ENCODE results near the gene FASTK. TPM values are rescaled to one million over a fixed set of nuclear protein-coding genes. Genes with fewer than 3 reads are reported as not detected.

Gene FASTK
- total and polyA plus RNA-seq, 2 experiments from 2014 or later, result 109 to 145 TPM

DNA sequence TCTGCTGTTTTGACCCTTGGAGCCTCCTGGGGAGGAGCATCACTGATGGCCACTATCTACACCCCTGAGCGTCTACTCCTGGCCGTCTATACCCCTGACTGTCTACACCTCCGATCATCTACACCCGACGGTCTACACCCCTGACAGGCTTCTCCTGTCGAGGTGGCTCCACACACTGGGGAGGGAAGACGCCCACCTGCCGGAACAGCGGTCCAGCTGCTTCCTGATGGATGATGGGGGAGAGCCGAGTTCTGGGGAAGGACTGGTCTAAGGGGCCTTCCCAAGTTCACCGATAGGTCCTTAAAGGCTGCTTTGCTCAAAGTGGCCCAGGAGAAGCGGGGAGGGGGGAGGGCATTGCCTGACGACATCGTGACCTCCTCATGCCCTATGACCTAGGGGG lies 47.5 kb upstream of the FASTK start:
- Histone ChIP-seq H3K9ac (no peak overlapping the region), H3K27ac (no peak overlapping the region), H3K4me2 (ENCODE audit: unreplicated experiment) (no peak overlapping the region), H4K20me1 (ENCODE audit: insufficient read depth) (no peaks in the 10 kb centered on the region), H3K9me3 (ENCODE audit: low read depth) (no peaks in the 10 kb centered on the region), H3K4me3 (no peak overlapping the region), H3K79me2 (ENCODE audit: insufficient read depth) (0 out of 2 replicates have a peak, but pooled peaks cover 7% of the 10 kb centered on the region), H3K27me3 (replicated peaks; ENCODE audit: insufficient read depth) (no peaks in the 10 kb centered on the region), H3K9me2 (ENCODE audit: insufficient read depth) (no peaks in the 10 kb centered on the region), H3K36me3 (ENCODE audit: low read depth) (peaks cover 15% of the 10 kb centered on the region), H3F3A (ENCODE audit: insufficient read depth) (no peaks in the 10 kb centered on the region), H3K4me1 (ENCODE audit: insufficient read depth) (no peaks in the 10 kb centered on the region), H2AFZ (no peak overlapping the region)
- 88 to 93% methylated on average over 13 to 14 of the region's 14 CpGs for WGBS, 2 experiments (ENCODE audit: low coverage in 1 of 2, low lambda C conversion rate in 2 of 2, missing lambda C conversion rate in 2 of 2)
- in situ Hi-C loops (cut with MboI), result no loop called here
- TF ChIP-seq EZH2phosphoT487 (IDR thresholded peaks at IDR 0.05; ENCODE audit: insufficient read depth, low read depth) (no peak), EZH2 (IDR thresholded peaks at IDR 0.05; ENCODE audit: insufficient read depth, poor library complexity, severe bottlenecking) (no peak)
- DNase-seq, result no peak

DNA sequence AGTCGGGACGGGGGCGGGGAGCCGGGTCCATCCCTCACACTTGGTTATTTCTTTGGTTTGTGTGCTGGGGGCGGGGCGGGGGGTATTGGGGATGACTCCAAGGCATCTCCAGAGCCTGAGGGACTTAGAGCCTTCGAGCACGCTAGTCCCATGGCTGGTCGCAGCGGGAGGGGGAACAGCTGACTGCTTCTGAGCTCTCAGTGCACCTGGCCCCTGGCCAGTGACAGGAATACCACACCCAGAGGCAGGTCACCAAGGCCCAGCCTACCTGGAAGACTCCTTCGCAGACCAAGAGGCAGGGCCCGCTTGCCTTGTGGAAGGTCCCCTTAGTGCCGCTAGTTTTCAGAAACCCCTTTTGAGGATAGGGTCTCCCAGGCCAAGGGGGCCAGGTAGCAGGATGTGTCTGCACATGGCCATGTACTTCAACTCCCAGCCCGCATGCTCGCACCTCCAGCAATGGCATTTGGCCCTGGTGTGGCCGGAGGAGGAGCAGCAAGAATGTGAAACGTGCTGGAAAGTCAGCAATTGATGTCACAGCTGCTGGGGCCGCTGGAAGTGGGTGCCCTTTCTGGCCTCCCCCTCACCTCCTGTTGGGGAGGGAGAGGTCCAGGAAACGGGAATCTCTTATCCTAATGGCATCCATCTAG lies 46.0 kb upstream of the FASTK start:
- no peaks in the 10 kb centered on the region for H3K9me2 ChIP-seq (ENCODE audit: insufficient read depth)
- 83 to 89% methylated on average over 13 to 19 of the region's 19 CpGs for WGBS, 2 experiments (ENCODE audit: low coverage in 1 of 2, low lambda C conversion rate in 2 of 2, missing lambda C conversion rate in 2 of 2)
- no peaks in the 10 kb centered on the region for H3K4me1 ChIP-seq (ENCODE audit: insufficient read depth)
- no peak for TF ChIP-seq EZH2 (IDR thresholded peaks at IDR 0.05; ENCODE audit: insufficient read depth, poor library complexity, severe bottlenecking)
- TF ChIP-seq EZH2phosphoT487 (IDR thresholded peaks at IDR 0.05; ENCODE audit: insufficient read depth, low read depth), result no peak
- H4K20me1 ChIP-seq (ENCODE audit: insufficient read depth), result no peaks in the 10 kb centered on the region
- no peaks in the 10 kb centered on the region for H3K9me3 ChIP-seq (ENCODE audit: low read depth)
- no peak overlapping the region for H2AFZ ChIP-seq
- H3K79me2 ChIP-seq (ENCODE audit: insufficient read depth), result 0 out of 2 replicates have a peak, but pooled peaks cover 7% of the 10 kb centered on the region
- no peak for DNase-seq
- no peaks in the 10 kb centered on the region for H3K27me3 ChIP-seq (replicated peaks; ENCODE audit: insufficient read depth)
- no peak overlapping the region for H3K4me3 ChIP-seq
- H3F3A ChIP-seq (ENCODE audit: insufficient read depth), result no peaks in the 10 kb centered on the region
- H3K9ac ChIP-seq, result no peak overlapping the region
- no peak overlapping the region for H3K4me2 ChIP-seq (ENCODE audit: unreplicated experiment)
- no peak overlapping the region for H3K27ac ChIP-seq
- H3K36me3 ChIP-seq (ENCODE audit: low read depth), result peaks cover 15% of the 10 kb centered on the region
- in situ Hi-C loops (cut with MboI), result no loop called here

DNA sequence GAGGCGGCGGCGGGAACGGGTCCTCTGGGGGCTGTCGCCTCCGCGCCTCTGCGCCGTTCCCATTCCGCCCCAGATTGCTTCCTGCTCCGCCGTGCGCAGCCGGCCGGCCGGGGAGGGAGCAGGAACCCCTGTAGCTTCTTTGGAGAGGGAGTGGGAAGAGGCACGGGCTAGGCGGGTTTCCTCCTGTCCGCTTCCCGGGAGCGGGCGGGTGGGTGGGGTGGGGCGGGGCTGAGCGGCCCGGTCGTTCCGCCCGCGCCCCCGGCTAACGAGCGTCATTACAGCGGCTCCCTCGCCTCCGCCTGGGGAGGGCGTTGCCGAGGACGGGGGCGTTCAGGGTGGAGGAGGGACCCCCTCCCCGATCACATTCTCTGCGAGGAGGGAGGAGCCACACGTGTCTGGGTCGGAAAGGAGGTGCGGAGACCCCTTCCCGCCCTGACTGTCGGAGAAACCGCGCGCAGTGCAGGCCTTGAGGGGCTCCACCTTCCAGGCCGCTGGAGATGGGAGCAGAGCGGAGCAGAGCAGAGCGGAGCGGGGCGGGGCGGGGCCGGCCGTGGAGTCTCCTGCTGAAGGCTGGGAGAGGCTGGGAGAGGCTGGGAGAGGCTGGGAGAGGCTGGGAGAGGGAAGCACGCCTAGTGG lies 45.4 kb upstream of the FASTK start:
- 0 out of 2 replicates have a peak, but pooled peaks cover 7% of the 10 kb centered on the region for H3K79me2 ChIP-seq (ENCODE audit: insufficient read depth)
- H3K9me2 ChIP-seq (ENCODE audit: insufficient read depth), result no peaks in the 10 kb centered on the region
- H3F3A ChIP-seq (ENCODE audit: insufficient read depth), result no peaks in the 10 kb centered on the region
- peak overlapping the region; percentile 35 for H3K4me2 ChIP-seq (ENCODE audit: unreplicated experiment)
- H3K9ac ChIP-seq, result no peak overlapping the region
- no peak overlapping the region for H3K27ac ChIP-seq
- H3K27me3 ChIP-seq (replicated peaks; ENCODE audit: insufficient read depth), result no peaks in the 10 kb centered on the region
- H3K9me3 ChIP-seq (ENCODE audit: low read depth), result no peaks in the 10 kb centered on the region
- 34 to 50% methylated on average over 24 to 58 of the region's 58 CpGs for WGBS, 2 experiments (ENCODE audit: low coverage in 1 of 2, low lambda C conversion rate in 2 of 2, missing lambda C conversion rate in 2 of 2)
- no peaks in the 10 kb centered on the region for H4K20me1 ChIP-seq (ENCODE audit: insufficient read depth)
- TF ChIP-seq EZH2phosphoT487 (IDR thresholded peaks at IDR 0.05; ENCODE audit: insufficient read depth, low read depth), result no peak
- TF ChIP-seq EZH2 (IDR thresholded peaks at IDR 0.05; ENCODE audit: insufficient read depth, poor library complexity, severe bottlenecking), result no peak
- peak; percentile 20 for DNase-seq
- H3K4me1 ChIP-seq (ENCODE audit: insufficient read depth), result no peaks in the 10 kb centered on the region
- H3K4me3 ChIP-seq, result no peak overlapping the region
- peaks cover 10% of the 10 kb centered on the region for H3K36me3 ChIP-seq (ENCODE audit: low read depth)
- H2AFZ ChIP-seq, result no peak overlapping the region
- in situ Hi-C loops (cut with MboI), result no loop called here

DNA sequence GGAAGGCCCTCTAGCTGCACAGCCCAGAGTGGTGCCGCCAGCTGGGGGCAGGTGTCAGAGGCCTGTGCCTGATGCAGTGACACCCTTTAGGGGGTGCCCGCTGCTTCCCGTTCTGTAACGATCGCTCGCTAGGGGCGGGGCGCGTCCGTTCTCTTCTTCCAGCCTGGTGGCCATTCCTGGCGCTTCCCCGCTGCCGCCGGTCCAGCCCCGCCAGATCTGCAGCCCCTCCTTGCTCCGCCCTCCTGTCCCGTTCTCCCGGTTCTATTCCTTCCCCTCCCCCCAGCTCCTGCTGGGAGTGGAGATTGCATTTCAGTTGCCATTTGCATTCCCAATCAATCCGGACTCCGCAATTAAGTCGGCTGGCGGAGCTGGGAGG lies 44.8 kb upstream of the FASTK start:
- DNase-seq, result peak; percentile 16
- no peak for TF ChIP-seq EZH2 (IDR thresholded peaks at IDR 0.05; ENCODE audit: insufficient read depth, poor library complexity, severe bottlenecking)
- no peak for TF ChIP-seq EZH2phosphoT487 (IDR thresholded peaks at IDR 0.05; ENCODE audit: insufficient read depth, low read depth)

More for the DNA sequence above, 44.8 kb upstream of the FASTK start:
- Histone ChIP-seq H3K9me2 (ENCODE audit: insufficient read depth) (no peaks in the 10 kb centered on the region), H3K27me3 (replicated peaks; ENCODE audit: insufficient read depth) (no peaks in the 10 kb centered on the region), H3K4me3 (no peak overlapping the region), H3K9ac (no peak overlapping the region), H3K36me3 (ENCODE audit: low read depth) (peaks cover 6% of the 10 kb centered on the region), H3K27ac (no peak overlapping the region), H4K20me1 (ENCODE audit: insufficient read depth) (no peaks in the 10 kb centered on the region), H3K79me2 (ENCODE audit: insufficient read depth) (0 out of 2 replicates have a peak, but pooled peaks cover 7% of the 10 kb centered on the region), H3K9me3 (ENCODE audit: low read depth) (no peaks in the 10 kb centered on the region), H3K4me1 (ENCODE audit: insufficient read depth) (no peaks in the 10 kb centered on the region), H2AFZ (no peak overlapping the region), H3F3A (ENCODE audit: insufficient read depth) (no peaks in the 10 kb centered on the region), H3K4me2 (ENCODE audit: unreplicated experiment) (peak overlapping the region; percentile 35)
- in situ Hi-C loops (cut with MboI), result no loop called here
- 27 to 36% methylated on average over 15 to 22 of the region's 22 CpGs for WGBS, 2 experiments (ENCODE audit: low coverage in 1 of 2, low lambda C conversion rate in 2 of 2, missing lambda C conversion rate in 2 of 2)

All from GM23248 (cell line).